HepG2 (cell line): ENCODE measurements around the gene CMTR2. TPM values are rescaled to one million over a fixed set of nuclear protein-coding genes. Genes with fewer than 3 reads are reported as not detected.

ENCODE experiments used
- ATAC-seq: fragments of 200-7000 bp; cut with Tn5 transposase; 3 replicates; pipeline ENCODE4 v1.9.1; 2020; ENCODE audit warnings: mild to moderate bottlenecking, moderate library complexity
- BruUV-seq: library from RNA; stranded (reverse); fragments of 400-500 nt; replicated peaks from 2 replicates; lab custom pipeline; 2021; lab: Mats Ljungman, UMichigan
- CTCF ChIA-PET: fragments of 300-600 bp; formaldehyde crosslinking; extraction: SDS; loops from one replicate; lab custom pipeline; 2021; ENCODE audit warnings: low total read pairs, inconsistent platforms, low intra/inter-chr PET ratio; lab: Yijun Ruan, JAX
- POLR2A ChIA-PET: fragments of 350-600 bp; sonication (Branson Sonifier 250); formaldehyde crosslinking; loops from one replicate; lab custom pipeline; 2020; ENCODE audit warnings: antibody characterized with exemption, inconsistent platforms; lab: Yijun Ruan, JAX
- DNase-seq: peaks from one replicate; pipeline ENCODE4 v3.0.0-alpha.2; 2015; ENCODE audit warnings: low spot score
- FAIRE-seq: peaks from 3 replicates; lab custom pipeline; 2011; peaks lifted over from hg19 to GRCh38; lab: Jason Lieb, UNC
- H2AFZ ChIP-seq: one replicate; pipeline ENCODE4 v1.6.1; 2011; ENCODE audit warnings: low read length, inconsistent platforms
- H3K27ac ChIP-seq: fragments of 300-600 bp; 3 replicates; pipeline ENCODE4 v1.8.0; 2011; ENCODE audit warnings: mixed run types, mild to moderate bottlenecking, mixed read lengths, low read length, inconsistent platforms; ENCODE audit not compliant: insufficient read depth; ENCODE audit errors: extremely low read length
- H3K27me3 ChIP-seq, 2 experiments: fragments of 200-600 bp in 1 of 2; 2 replicates in 1 of 2; 3 replicates in 1 of 2; pipeline versions ENCODE4 v1.6.0 to v1.8.0; 2011; ENCODE audit warnings: low read length in 2 of 2, mild to moderate bottlenecking in 2 of 2, moderate library complexity in 2 of 2, inconsistent platforms in 1 of 2; ENCODE audit not compliant: insufficient read depth in 2 of 2, control insufficient read depth in 1 of 2
- H3K36me3 ChIP-seq, 2 experiments: fragments of 200-600 bp in 1 of 2; replicated peaks in 1 of 2; 2 replicates in 1 of 2; 3 replicates in 1 of 2; pipeline versions ENCODE4 v1.5.1 to v1.8.0; 2011; ENCODE audit warnings: low read length in 2 of 2, inconsistent platforms in 1 of 2; ENCODE audit not compliant: insufficient read depth in 2 of 2, control insufficient read depth in 1 of 2
- H3K4me1 ChIP-seq: 2 replicates; pipeline ENCODE4 v1.5.1; 2012; ENCODE audit warnings: low read length, inconsistent platforms; ENCODE audit not compliant: insufficient read depth
- H3K4me2 ChIP-seq: 2 replicates; pipeline ENCODE4 v1.6.0; 2011; ENCODE audit warnings: low read depth, low read length, inconsistent platforms
- H3K4me3 ChIP-seq, 3 experiments: fragments of 200-600 bp in 1 of 3; sonication (generic), shearing (Covaris generic) in 1 of 3; replicated peaks in 1 of 3; 2 replicates each; pipeline ENCODE4 v1.5.1; 2011 to 2016; ENCODE audit warnings: low read length in 3 of 3, inconsistent platforms in 2 of 3, low read depth in 2 of 3, mild to moderate bottlenecking in 2 of 3, control low read depth in 1 of 3, mixed read lengths in 1 of 3; ENCODE audit not compliant: insufficient read depth in 1 of 3
- H3K79me2 ChIP-seq: one replicate; pipeline ENCODE4 v1.6.1; 2011; ENCODE audit warnings: low read length, inconsistent platforms; ENCODE audit not compliant: insufficient read depth
- H3K9ac ChIP-seq: 2 replicates; pipeline ENCODE4 v1.6.0; 2011; ENCODE audit warnings: mild to moderate bottlenecking, low read depth, low read length, inconsistent platforms; ENCODE audit not compliant: insufficient read depth
- H3K9me3 ChIP-seq: 2 replicates; pipeline ENCODE4 v1.5.1; 2012; ENCODE audit warnings: mild to moderate bottlenecking, low read length
- H4K20me1 ChIP-seq: 2 replicates; pipeline ENCODE4 v1.6.0; 2011; ENCODE audit warnings: inconsistent platforms, mild to moderate bottlenecking, low read length, moderate library complexity; ENCODE audit not compliant: insufficient read depth
- ARID5B ChIP-seq: IDR thresholded peaks from 2 replicates; pipeline ENCODE4 v1.4.0; 2020; ENCODE audit warnings: mild to moderate bottlenecking, missing genetic modification reagents
- ATF3 ChIP-seq: sonication (generic); formaldehyde crosslinking; IDR thresholded peaks from 2 replicates; pipeline ENCODE4 v1.4.0; 2020; ENCODE audit warnings: missing genetic modification reagents
- ATF4 ChIP-seq, 2 experiments: fragments of 450-650 bp in 1 of 2; sonication (generic) in 1 of 2; formaldehyde crosslinking; IDR thresholded peaks; 2 replicates each; pipeline versions ENCODE4 v1.5.0 to v1.8.0; 2020 to 2022; ENCODE audit warnings: mild to moderate bottlenecking in 1 of 2, missing genetic modification reagents in 1 of 2
- EP300 ChIP-seq, 3 experiments: sonication (generic) in 1 of 3; formaldehyde crosslinking in 1 of 3; IDR thresholded peaks; 2 replicates each; pipeline versions ENCODE4 v1.5.1 to v1.6.1; 2011 to 2020; ENCODE audit warnings: low read depth in 2 of 3, low read length in 2 of 3, borderline replicate concordance in 1 of 3, improper control_type of control experiment in 1 of 3, mild to moderate bottlenecking in 1 of 3, missing genetic modification reagents in 1 of 3, moderate library complexity in 1 of 3
- ETV5 ChIP-seq: IDR thresholded peaks from 2 replicates; pipeline ENCODE4 v1.6.1; 2018; ENCODE audit warnings: missing biosample characterization, missing genetic modification reagents, inconsistent platforms, borderline replicate concordance
- FOXO4 ChIP-seq: sonication (generic); formaldehyde crosslinking; conservative IDR thresholded peaks from 2 replicates; pipeline ENCODE4 v1.8.1; 2023; ENCODE audit warnings: missing genetic modification reagents
- HOMEZ ChIP-seq: IDR thresholded peaks from 2 replicates; pipeline ENCODE4 v1.6.1; 2016; ENCODE audit warnings: low read depth
- PCBP1 ChIP-seq: fragments of 200-400 bp; formaldehyde crosslinking; IDR thresholded peaks from 2 replicates; pipeline ENCODE4 v1.6.1; 2017; ENCODE audit warnings: mild to moderate bottlenecking, low read depth, low read length, borderline replicate concordance
- PLRG1 ChIP-seq: fragments of 450-650 bp; conservative IDR thresholded peaks from 2 replicates; pipeline ENCODE4 v1.6.1; 2016
- RARA ChIP-seq: IDR thresholded peaks from 2 replicates; pipeline ENCODE4 v1.6.1; 2016; ENCODE audit warnings: missing genetic modification reagents, missing compliant biosample characterization
- RORA ChIP-seq: sonication (generic); formaldehyde crosslinking; IDR thresholded peaks from 2 replicates; pipeline ENCODE4 v1.5.0; 2020; ENCODE audit warnings: mild to moderate bottlenecking, missing genetic modification reagents, moderate library complexity
- SP5 ChIP-seq: IDR thresholded peaks from 2 replicates; pipeline ENCODE4 v1.6.1; 2016; ENCODE audit warnings: low read depth, borderline replicate concordance
- ZEB1 ChIP-seq: IDR thresholded peaks from 2 replicates; pipeline ENCODE4 v1.6.1; 2012; ENCODE audit warnings: mild to moderate bottlenecking, low read depth, inconsistent platforms; ENCODE audit not compliant: insufficient replicate concordance
- ZFAT ChIP-seq: sonication (generic); formaldehyde crosslinking; conservative IDR thresholded peaks from 2 replicates; pipeline ENCODE4 v1.8.1; 2023; ENCODE audit warnings: missing genetic modification reagents, inconsistent platforms
- ZNF251 ChIP-seq: sonication (generic); formaldehyde crosslinking; IDR thresholded peaks from 2 replicates; pipeline ENCODE4 v1.9.0; 2021; ENCODE audit warnings: mild to moderate bottlenecking, missing genetic modification reagents
- ZSCAN22 ChIP-seq: sonication (generic); formaldehyde crosslinking; IDR thresholded peaks from 2 replicates; pipeline ENCODE4 v1.4.0; 2020; ENCODE audit warnings: mild to moderate bottlenecking, missing genetic modification reagents
- WGBS: methylation state at CpG from one replicate; pipeline ENCODE4 v1.1.6; 2017; ENCODE audit warnings: low lambda C conversion rate; 5-methylcytosine and 5-hydroxymethylcytosine counted together
- in situ Hi-C: cut with HindIII; loops from 2 replicates; pipeline ENCODE4 v1.10.0; 2017; ENCODE audit warnings: low pct_unique_long_range_greater_than_20kb; ENCODE audit not compliant: extremely low pct_ligation_motif_present
- intact Hi-C: fragments of 100-400 bp; cut with micrococcal nuclease; formaldehyde crosslinking; loops from one replicate; pipeline ENCODE4 v1.10.0; 2022; ENCODE audit not compliant: unreplicated experiment
- polyA plus RNA-seq, 8 experiments: library from polyadenylated mRNA; depleted of rRNA in 3 of 8; stranded (reverse) in 7 of 8; unstranded in 1 of 8; fragments of >200 nt; fragmentation: Illumina TruSeq in 4 of 8; extraction: Trizol in 4 of 8; gene quantifications; 2 replicates each; pipeline versions ENCODE4 v1.2.1 to v1.2.3, GENCODE V29; 2011 to 2016; ENCODE audit warnings: low read depth in 4 of 8, missing spikeins in 1 of 8, mixed read lengths in 1 of 8; ENCODE audit not compliant: insufficient read depth in 1 of 8
- total RNA-seq, 5 experiments: library from RNA; depleted of rRNA; stranded (reverse); fragments of >200 nt; fragmentation: Illumina TruSeq; extraction: Trizol; gene quantifications; 2 replicates each; pipeline ENCODE4 v1.2.3, GENCODE V29; 2016; ENCODE audit warnings: low read depth in 1 of 5

Gene CMTR2
- total and polyA plus RNA-seq, 2 of the 13 experiments (the other 11 are each of a cell fraction or from before 2014, with no cell fraction given) = 15.0 to 19.9 TPM

- ChIA-PET CTCF (no interaction called here), POLR2A (no interaction called here)
- Histone ChIP-seq H3K4me3 (no peak overlapping the region), H3K79me2 (no peaks in the 10 kb centered on the region), H3K4me1 (peaks cover 17% of the 10 kb centered on the region), H3K9me3 (no peaks in the 10 kb centered on the region), H3K27ac (no peak overlapping the region), H4K20me1 (no peaks in the 10 kb centered on the region), H3K9ac (no peak overlapping the region), H3K4me2 (peak overlapping the region; percentile 33; the same call in 1 of the 2 replicates), H3K27me3 (peaks cover 0 to 21% of the 10 kb centered on the region in 2 experiments; a peak in 2 of 5 replicates), H3K36me3 (no peaks in the 10 kb centered on the region), H2AFZ (no peak overlapping the region)
- intact Hi-C loops = no loop called here
- DNase-seq (peak; percentile 78), FAIRE-seq (no peak), ATAC-seq (peak; percentile 71)
- in situ Hi-C loops = no loop called here
- no TSS peak for BruUV-seq
- WGBS = 8% methylated on average over 2 of the region's 2 CpGs
- TF ChIP-seq SP5 (CRISPR knock-in tag) = peak; percentile 25; the same call in 1 of the 2 replicates
- TF ChIP-seq ATF4 (CRISPR knock-in tag; IDR thresholded peaks at IDR 0.05) = peak in 1 of 2 experiments; percentile 73; a peak in 2 of 4 replicates
- TF ChIP-seq ATF3 = peak; percentile 31; the same call in 1 of the 2 replicates
- peak in 1 of 2 experiments; percentile 58; a peak in 2 of 4 replicates for TF ChIP-seq EP300 (IDR thresholded peaks at IDR 0.05; ENCODE audit: low read depth in 2 of 2, low read length in 2 of 2)
- TF ChIP-seq EP300 (CRISPR knock-in tag; IDR thresholded peaks at IDR 0.05; ENCODE audit: borderline replicate concordance) = peak; percentile 47; the same call in 1 of the 2 replicates
- no peak for TF ChIP-seq RORA
- TF ChIP-seq PCBP1 = no peak
- peak; percentile 75 for TF ChIP-seq HOMEZ (CRISPR knock-in tag)
- no peak for TF ChIP-seq ZSCAN22
- peak; percentile 38 for TF ChIP-seq ZEB1
- peak; percentile 79 for TF ChIP-seq RARA (CRISPR knock-in tag)
- no peak for TF ChIP-seq PLRG1
- TF ChIP-seq ZNF251 = no peak
- TF ChIP-seq ZFAT (CRISPR knock-in tag) = no peak
- peak; percentile 83; the same call in 1 of the 2 replicates for TF ChIP-seq ETV5 (CRISPR knock-in tag)
- no peak for TF ChIP-seq FOXO4 (CRISPR knock-in tag)
- 0 out of 2 replicates have a peak, but pooled peaks have one; percentile 18 for TF ChIP-seq ARID5B (CRISPR knock-in tag)
These were observed 49.0 kb upstream of the CMTR2 start for GRCh38 chr16:71338193-71338592.
